CD4-positive, CD25-positive, alpha-beta regulatory T cell (primary cell): Measurements from ENCODE around the gene CABP4. TPM values are rescaled to one million over a fixed set of nuclear protein-coding genes. Genes with fewer than 3 reads are reported as not detected.
"Not testable (repeated sequence)": the region's sequence is repeated elsewhere in the genome, so short reads cannot be mapped to it uniquely, and the experiment has no call there.

Source experiments
- ATAC-seq, 2 donors: fragments of 150-1000 bp; cut with Tn5 transposase; one replicate each; pipeline ENCODE4 v1.10.0; 2021; ENCODE audit warnings: low read depth in 2 of 2, moderate number of reproducible peaks in 2 of 2, moderate library complexity in 1 of 2
- DNase-seq, 3 donors: peaks; one replicate each; pipeline versions ENCODE4 v3.0.0 to v3.0.0-alpha.2; 2012 to 2022; ENCODE audit warnings: mixed read lengths in 1 of 3
- H3K27ac ChIP-seq: one replicate; pipeline ENCODE4 v1.7.0; 2013; ENCODE audit warnings: mild to moderate bottlenecking, low read length; ENCODE audit not compliant: insufficient read depth, poor library complexity, severe bottlenecking
- H3K27me3 ChIP-seq: one replicate; pipeline ENCODE4 v1.7.0; 2013; ENCODE audit warnings: low read length; ENCODE audit not compliant: control insufficient read depth, insufficient read depth
- H3K36me3 ChIP-seq: one replicate; pipeline ENCODE4 v1.7.0; 2013; ENCODE audit warnings: mild to moderate bottlenecking, low read length, moderate library complexity; ENCODE audit not compliant: control insufficient read depth, insufficient read depth
- H3K4me1 ChIP-seq: 2 replicates; pipeline ENCODE4 v1.7.0; 2013; ENCODE audit warnings: mild to moderate bottlenecking, low read length; ENCODE audit not compliant: insufficient read depth, control insufficient read depth, poor library complexity, severe bottlenecking
- H3K4me3 ChIP-seq: one replicate; pipeline ENCODE4 v1.7.0; 2013; ENCODE audit warnings: low read depth, mild to moderate bottlenecking, low read length, moderate library complexity
- H3K9me3 ChIP-seq, 2 experiments: 1 replicate in 1 of 2; 2 replicates in 1 of 2; pipeline ENCODE4 v1.7.0; 2013; ENCODE audit warnings: low read length in 2 of 2, mild to moderate bottlenecking in 1 of 2, moderate library complexity in 1 of 2; ENCODE audit not compliant: control insufficient read depth in 2 of 2
- H3K27ac Mint-ChIP-seq, 3 donors: one replicate each; pipeline ENCODE4 v1.8.0; 2020 to 2022; ENCODE audit warnings: mild to moderate bottlenecking in 3 of 3, mixed read lengths in 3 of 3, moderate library complexity in 2 of 3
- H3K27me3 Mint-ChIP-seq: one replicate; pipeline ENCODE4 v1.8.0; 2022; ENCODE audit warnings: mild to moderate bottlenecking, mixed read lengths
- H3K36me3 Mint-ChIP-seq: one replicate; pipeline ENCODE4 v1.8.0; 2020; ENCODE audit warnings: mixed read lengths
- H3K4me1 Mint-ChIP-seq, 4 donors: one replicate each; pipeline ENCODE4 v1.8.0; 2020 to 2022; ENCODE audit warnings: mixed read lengths in 4 of 4, mild to moderate bottlenecking in 1 of 4
- H3K4me3 Mint-ChIP-seq, 4 donors: one replicate each; pipeline ENCODE4 v1.8.0; 2020 to 2022; ENCODE audit warnings: mild to moderate bottlenecking in 4 of 4, mixed read lengths in 4 of 4, moderate library complexity in 3 of 4
- H3K9me3 Mint-ChIP-seq, 7 donors: one replicate each; pipeline ENCODE4 v1.8.0; 2020 to 2022; ENCODE audit warnings: mixed read lengths in 7 of 7, mild to moderate bottlenecking in 3 of 7, moderate library complexity in 2 of 7
- polyA plus RNA-seq, 4 donors: library from polyadenylated mRNA; unstranded; fragments of 300-500 nt; fragmentation: Illumina TruSeq; gene quantifications; one replicate each; pipeline ENCODE4 v1.2.3, GENCODE V29; 2021
- total RNA-seq: library from RNA; stranded (reverse); gene quantifications from one replicate; pipeline ENCODE4 v1.2.3, GENCODE V29; 2022

The CABP4 gene
- total and polyA plus RNA-seq, 5 donors from 2014 or later: 0.57 to 13.2 (median 0.96) TPM

- Histone ChIP-seq H3K36me3 (no peaks in the 10 kb centered on the region), H3K4me3 (peak overlapping the region; percentile 77), H3K4me1 (peaks cover 50% of the 10 kb centered on the region), H3K9me3 (no peaks in the 10 kb centered on the region), H3K27ac (peak overlapping the region; percentile 92), H3K27me3 (no peaks in the 10 kb centered on the region)
- H3K36me3 Mint-ChIP-seq: no peaks in the 10 kb centered on the region
- no peaks in the 10 kb centered on the region for H3K9me3 Mint-ChIP-seq
- peak overlapping the region; percentile 87 to 97 (median 89) for H3K4me3 Mint-ChIP-seq
- H3K4me1 Mint-ChIP-seq: peaks cover 0 to 51% (median 15%) of the 10 kb centered on the region in 4 donors
- H3K27me3 Mint-ChIP-seq: no peaks in the 10 kb centered on the region
- DNase-seq: no peak
- H3K27ac Mint-ChIP-seq: peak overlapping the region; percentile 91 to 96 (median 94)
- no peak for ATAC-seq
Observed at GRCh38 chr11:67465189-67465510, 10.0 kb downstream of the CABP4 start.

- not testable (repeated sequence) for DNase-seq, H3K36me3 Mint-ChIP-seq, H3K9me3 Mint-ChIP-seq, H3K27me3 ChIP-seq, H3K36me3 ChIP-seq, H3K27me3 Mint-ChIP-seq, H3K9me3 ChIP-seq, ATAC-seq
- Histone ChIP-seq H3K4me1 (peaks cover 50% of the 10 kb centered on the region), H3K4me3 (peak overlapping the region; percentile 77), H3K27ac (peak overlapping the region; percentile 92)
- peak overlapping the region; percentile 91 to 96 (median 94) for H3K27ac Mint-ChIP-seq
- peak overlapping the region; percentile 87 to 97 (median 89) for H3K4me3 Mint-ChIP-seq
- H3K4me1 Mint-ChIP-seq: peaks cover 0 to 49% (median 15%) of the 10 kb centered on the region in 4 donors
Observed at GRCh38 chr11:67465530-67465929, 10.4 kb downstream of the CABP4 start.

GRCh38 chr11:67466367-67466766, 11.2 kb downstream of the CABP4 start:
- Mint-ChIP-seq H3K9me3 (no peaks in the 10 kb centered on the region), H3K27me3 (no peaks in the 10 kb centered on the region), H3K4me1 (peaks cover 2 to 49% (median 15%) of the 10 kb centered on the region in 4 donors), H3K36me3 (no peaks in the 10 kb centered on the region), H3K27ac (peak overlapping the region in 2 of 3 donors; percentile 32 to 76), H3K4me3 (peak overlapping the region; percentile 89 to 97 (median 92))
- peaks cover 50% of the 10 kb centered on the region for H3K4me1 ChIP-seq
- H3K9me3 ChIP-seq: no peaks in the 10 kb centered on the region
- ATAC-seq (no peak), DNase-seq (no peak)
- no peak overlapping the region for H3K4me3 ChIP-seq
- no peaks in the 10 kb centered on the region for H3K36me3 ChIP-seq
- H3K27ac ChIP-seq: no peak overlapping the region
- H3K27me3 ChIP-seq: no peaks in the 10 kb centered on the region

GRCh38 chr11:67466962-67467771, 12.0 kb downstream of the CABP4 start:
- ATAC-seq: no peak
- peak overlapping the region; percentile 88 to 96 (median 92) for H3K27ac Mint-ChIP-seq
- peaks cover 5 to 49% (median 15%) of the 10 kb centered on the region in 4 donors for H3K4me1 Mint-ChIP-seq
- H3K9me3 Mint-ChIP-seq: no peaks in the 10 kb centered on the region
- no peaks in the 10 kb centered on the region for H3K36me3 Mint-ChIP-seq
- H3K9me3 ChIP-seq: no peaks in the 10 kb centered on the region
- H3K4me1 ChIP-seq: peaks cover 50% of the 10 kb centered on the region
- no peaks in the 10 kb centered on the region for H3K36me3 ChIP-seq
- peak overlapping the region; percentile 80 for H3K27ac ChIP-seq
- H3K4me3 Mint-ChIP-seq: peak overlapping the region; percentile 91 to 97 (median 92)
- no peak overlapping the region for H3K4me3 ChIP-seq
- no peak for DNase-seq
- H3K27me3 ChIP-seq: no peaks in the 10 kb centered on the region
- H3K27me3 Mint-ChIP-seq: no peaks in the 10 kb centered on the region

- no peaks in the 10 kb centered on the region for H3K36me3 Mint-ChIP-seq
- peaks cover 50% of the 10 kb centered on the region for H3K4me1 ChIP-seq
- H3K27me3 ChIP-seq: no peaks in the 10 kb centered on the region
- peak overlapping the region in 2 of 3 donors; percentile 92 to 95 for H3K27ac Mint-ChIP-seq
- H3K4me3 Mint-ChIP-seq: peak overlapping the region; percentile 91 to 97 (median 92)
- H3K4me1 Mint-ChIP-seq: peaks cover 5 to 46% (median 15%) of the 10 kb centered on the region in 4 donors
- no peak for DNase-seq
- H3K27me3 Mint-ChIP-seq: no peaks in the 10 kb centered on the region
- H3K9me3 Mint-ChIP-seq: no peaks in the 10 kb centered on the region
- H3K4me3 ChIP-seq: peak overlapping the region; percentile 76
- H3K9me3 ChIP-seq: no peaks in the 10 kb centered on the region
- H3K27ac ChIP-seq: peak overlapping the region; percentile 80
- H3K36me3 ChIP-seq: no peaks in the 10 kb centered on the region
- ATAC-seq: no peak
Observed at GRCh38 chr11:67468056-67468455, 12.9 kb downstream of the CABP4 start.

GRCh38 chr11:67468456-67468758, 13.3 kb downstream of the CABP4 start:
- H3K4me3 ChIP-seq: peak overlapping the region; percentile 76
- Mint-ChIP-seq H3K4me3 (peak overlapping the region; percentile 91 to 97 (median 92)), H3K27ac (peak overlapping the region; percentile 87 to 95 (median 92)), H3K27me3 (no peaks in the 10 kb centered on the region), H3K4me1 (peaks cover 5 to 46% (median 15%) of the 10 kb centered on the region in 4 donors), H3K9me3 (no peaks in the 10 kb centered on the region), H3K36me3 (no peaks in the 10 kb centered on the region)
- DNase-seq (peak in 1 of 3 donors; percentile 27), ATAC-seq (no peak)
- H3K36me3 ChIP-seq: no peaks in the 10 kb centered on the region
- peaks cover 50% of the 10 kb centered on the region for H3K4me1 ChIP-seq
- no peaks in the 10 kb centered on the region for H3K27me3 ChIP-seq
- H3K9me3 ChIP-seq: no peaks in the 10 kb centered on the region
- peak overlapping the region; percentile 80 for H3K27ac ChIP-seq

- Histone ChIP-seq H3K27me3 (no peaks in the 10 kb centered on the region), H3K4me1 (peaks cover 48% of the 10 kb centered on the region), H3K9me3 (no peaks in the 10 kb centered on the region), H3K4me3 (peak within 1 kb of the TSS; percentile 76), H3K27ac (peak within 1 kb of the TSS; percentile 80), H3K36me3 (no peaks in the 10 kb centered on the region)
- H3K4me1 Mint-ChIP-seq: peaks cover 5 to 43% (median 15%) of the 10 kb centered on the region in 4 donors
- peak within 1 kb of the TSS; percentile 91 to 95 (median 92) for H3K27ac Mint-ChIP-seq
- ATAC-seq (peak; percentile 78 to 80), DNase-seq (peak; percentile 87 to 94 (median 87))
- H3K4me3 Mint-ChIP-seq: peak within 1 kb of the TSS; percentile 91 to 97 (median 92)
- H3K27me3 Mint-ChIP-seq: no peaks in the 10 kb centered on the region
- no peaks in the 10 kb centered on the region for H3K36me3 Mint-ChIP-seq
- H3K9me3 Mint-ChIP-seq: no peaks in the 10 kb centered on the region
Observed at GRCh38 chr11:67468759-67469507, 13.8 kb downstream of the CABP4 start, which contains the start of gene TMEM134. TMEM134 (minus strand) TSS chr11:67469251; CDS start chr11:67469192, 59 bp downstream.
